Head of caudate nucleus (tissue), 42 donors: ENCODE results near the gene PWWP3B.
"Not testable (repeated sequence)": the region's sequence is repeated elsewhere in the genome, so short reads cannot be mapped to it uniquely, and the experiment has no call there.

Experiments used
- DNase-seq, 42 donors: peaks; one replicate each; pipeline versions ENCODE4 v3.0.0 to v3.0.0-alpha.2; 2020 to 2021; ENCODE audit warnings: mixed read lengths in 7 of 42
- intact Hi-C: fragments of 100-400 bp; cut with DNase I; formaldehyde crosslinking; loops from one replicate; pipeline ENCODE4 v1.15.0; 2022

PWWP3B gene

DNA sequence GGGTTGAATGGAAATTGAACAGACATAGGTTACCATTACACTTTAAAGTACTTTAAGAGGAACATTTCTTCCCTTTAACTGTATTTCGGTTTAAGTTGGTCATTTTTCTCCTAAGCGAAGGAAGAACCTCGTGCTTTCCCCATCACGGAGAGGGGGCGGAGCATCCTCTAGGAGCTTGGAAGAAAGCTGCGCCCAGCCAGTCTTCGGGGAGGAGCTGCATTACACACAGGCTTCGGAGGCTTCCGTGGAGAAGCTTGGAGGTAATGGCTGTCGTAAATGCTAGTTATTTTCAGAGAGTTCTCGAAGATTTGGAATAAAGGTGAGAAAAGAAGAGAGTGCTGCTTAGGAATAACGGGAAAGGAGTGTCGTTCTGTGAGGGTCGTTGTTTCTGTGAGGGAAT lies at the start of gene PWWP3B:
TSS of gene PWWP3B (plus strand) at position 199 of the 400 bp plus-strand sequence. CDS start 37,128 bp downstream, outside the sequence.
- peak in 28 of 42 donors; percentile 2 to 53 (median 22) for DNase-seq
- intact Hi-C loops, result no loop called here

DNA sequence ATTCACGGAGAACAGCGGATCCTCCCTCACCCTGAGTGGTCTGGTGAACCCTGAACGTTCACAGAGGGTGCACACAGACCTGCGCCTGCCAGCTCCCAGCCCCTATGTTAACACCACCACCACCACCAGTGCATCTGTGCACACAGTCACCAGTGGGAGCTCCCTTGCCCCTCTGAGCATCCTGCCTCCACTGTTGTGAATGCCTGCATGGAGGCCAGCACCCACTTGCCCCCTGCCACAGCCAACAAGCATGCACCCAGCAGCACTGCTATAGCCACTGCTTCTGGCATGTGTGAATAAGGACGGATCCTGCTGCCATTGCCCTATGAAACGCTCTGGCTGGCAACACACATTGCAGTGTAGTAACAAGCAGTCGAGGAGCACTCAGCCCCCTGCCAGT lies 29.1 kb upstream of the PWWP3B start:
- intact Hi-C loops, result no loop called here
- DNase-seq, result no peak

DNA sequence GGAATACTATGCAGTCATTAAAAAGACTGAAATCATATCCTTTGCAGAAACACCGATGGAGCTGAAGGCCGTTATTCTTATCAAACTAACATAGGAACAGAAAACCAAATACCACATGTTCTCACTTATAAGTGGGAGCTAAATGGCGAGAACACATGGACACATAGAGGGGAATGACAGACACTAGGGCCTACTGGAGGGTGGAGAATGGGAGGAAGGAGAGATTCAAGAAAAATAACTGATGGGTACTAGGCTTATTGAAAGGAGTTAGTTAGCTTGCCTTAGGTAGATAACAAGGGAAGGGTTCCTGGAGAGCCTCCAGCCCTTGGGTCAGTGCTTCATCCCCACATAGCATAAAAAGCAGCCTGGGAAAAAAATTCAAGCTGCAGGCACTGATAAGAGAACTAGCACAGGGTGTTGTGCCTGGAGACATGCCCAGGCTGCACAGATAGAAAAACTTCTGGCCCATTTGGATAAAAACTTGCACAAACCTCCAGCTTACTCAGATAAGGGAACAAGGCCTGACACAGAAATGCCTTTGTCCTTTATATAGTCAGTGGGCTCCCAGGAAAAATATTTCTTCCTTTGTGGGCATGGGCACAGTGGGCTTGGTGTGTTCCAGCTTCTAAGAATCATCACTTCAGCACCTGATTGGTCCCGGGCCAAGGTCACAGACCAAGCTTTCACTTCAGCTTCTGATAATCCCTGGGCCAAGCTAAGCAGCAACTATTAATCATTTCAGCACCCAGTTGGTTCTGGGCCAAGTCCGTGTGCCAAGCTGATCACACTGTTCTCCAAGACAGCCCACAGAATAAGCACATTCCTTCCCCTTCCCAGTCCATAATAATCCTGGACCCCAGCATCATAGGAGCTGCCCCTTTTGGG lies 23.1 kb upstream of the PWWP3B start:
- intact Hi-C loops, result no loop called here
- DNase-seq, result no peak

DNA sequence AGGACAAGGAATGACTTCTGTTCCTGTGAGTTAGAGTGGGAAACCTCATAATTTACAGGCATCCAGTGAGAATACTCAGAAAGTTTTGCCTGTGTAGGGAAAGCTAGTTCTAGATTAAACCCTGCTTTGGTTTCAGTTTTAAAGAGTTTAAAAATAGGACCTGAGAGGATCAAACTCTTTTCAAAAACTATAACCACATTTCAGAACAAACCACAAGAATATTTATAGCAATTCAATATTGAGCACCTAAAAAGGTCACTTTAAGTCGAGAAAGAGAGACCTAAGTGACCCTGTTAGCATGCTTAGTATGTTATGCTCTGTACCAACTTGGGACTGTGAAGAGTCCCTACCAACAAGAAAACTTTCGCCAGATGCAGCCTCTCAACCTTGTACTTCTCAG lies 17.4 kb upstream of the PWWP3B start:
- no peak for DNase-seq
- intact Hi-C loops, result no loop called here

DNA sequence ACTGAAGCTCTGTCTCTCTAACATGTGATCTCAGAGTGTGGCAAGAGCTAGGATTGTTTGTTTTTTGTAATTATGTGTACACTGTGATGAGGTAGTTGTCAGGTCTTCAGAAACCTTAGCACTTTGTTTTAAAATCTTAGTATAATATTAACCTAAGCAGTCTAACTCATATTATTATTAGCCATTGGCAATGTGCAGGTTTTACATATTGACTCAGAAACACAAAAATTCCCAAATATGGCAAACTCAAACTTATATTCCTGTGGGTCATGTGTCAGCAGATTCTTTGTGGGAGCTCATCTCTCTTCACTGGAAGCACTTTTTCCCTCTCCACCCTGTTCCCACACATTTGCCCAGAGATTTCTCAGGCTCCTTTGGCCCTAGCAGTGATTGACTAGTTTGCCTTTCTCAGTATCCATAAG lies 8.2 kb upstream of the PWWP3B start:
- DNase-seq, result no peak
- intact Hi-C loops, result no loop called here

DNA sequence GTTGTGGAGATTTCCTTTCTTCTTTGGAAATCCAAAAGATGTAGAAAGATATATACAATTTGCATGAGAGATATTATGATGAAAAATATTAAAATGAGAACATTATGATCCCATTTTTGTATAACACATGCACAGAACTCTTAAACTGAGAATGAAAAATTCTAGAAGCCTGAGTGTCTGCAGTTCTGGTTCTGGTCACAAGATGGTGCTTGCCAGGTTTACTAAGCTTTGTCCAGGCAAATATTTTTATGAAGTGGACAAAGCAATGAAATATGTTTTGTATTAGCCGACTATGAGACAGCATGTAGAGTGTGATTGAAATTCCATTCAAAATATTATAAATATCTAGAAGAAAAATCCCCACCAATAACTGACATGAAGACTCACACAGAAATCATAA lies 2.2 kb downstream of the PWWP3B start:
- DNase-seq, result peak in 9 of 42 donors; percentile 3 to 59 (median 13)
- intact Hi-C loops, result no loop called here

DNA sequence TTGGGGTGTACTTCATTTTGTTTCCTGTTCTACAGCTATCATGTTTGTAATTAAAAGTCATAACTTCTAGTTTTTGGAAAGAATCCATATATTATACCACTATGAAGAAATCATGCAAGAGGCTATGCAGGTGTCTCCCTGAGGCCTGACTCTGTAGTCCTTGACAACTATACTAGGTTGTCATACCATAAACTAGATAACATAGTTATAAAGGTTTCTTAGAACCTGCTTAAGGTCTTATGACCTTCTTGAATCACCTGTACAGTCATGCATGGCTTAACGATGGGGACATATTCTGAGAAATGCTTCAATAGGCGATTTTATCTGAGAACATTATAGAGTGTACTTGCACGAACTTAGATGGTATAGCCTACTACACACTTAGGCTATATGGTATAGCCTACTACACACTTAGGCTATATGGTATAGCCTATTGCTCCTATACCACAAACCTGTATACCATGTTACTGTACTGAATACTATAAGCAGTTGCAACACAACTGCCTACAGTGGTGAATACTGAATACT lies 3.3 kb downstream of the PWWP3B start:
- intact Hi-C loops, result no loop called here
- no peak for DNase-seq

DNA sequence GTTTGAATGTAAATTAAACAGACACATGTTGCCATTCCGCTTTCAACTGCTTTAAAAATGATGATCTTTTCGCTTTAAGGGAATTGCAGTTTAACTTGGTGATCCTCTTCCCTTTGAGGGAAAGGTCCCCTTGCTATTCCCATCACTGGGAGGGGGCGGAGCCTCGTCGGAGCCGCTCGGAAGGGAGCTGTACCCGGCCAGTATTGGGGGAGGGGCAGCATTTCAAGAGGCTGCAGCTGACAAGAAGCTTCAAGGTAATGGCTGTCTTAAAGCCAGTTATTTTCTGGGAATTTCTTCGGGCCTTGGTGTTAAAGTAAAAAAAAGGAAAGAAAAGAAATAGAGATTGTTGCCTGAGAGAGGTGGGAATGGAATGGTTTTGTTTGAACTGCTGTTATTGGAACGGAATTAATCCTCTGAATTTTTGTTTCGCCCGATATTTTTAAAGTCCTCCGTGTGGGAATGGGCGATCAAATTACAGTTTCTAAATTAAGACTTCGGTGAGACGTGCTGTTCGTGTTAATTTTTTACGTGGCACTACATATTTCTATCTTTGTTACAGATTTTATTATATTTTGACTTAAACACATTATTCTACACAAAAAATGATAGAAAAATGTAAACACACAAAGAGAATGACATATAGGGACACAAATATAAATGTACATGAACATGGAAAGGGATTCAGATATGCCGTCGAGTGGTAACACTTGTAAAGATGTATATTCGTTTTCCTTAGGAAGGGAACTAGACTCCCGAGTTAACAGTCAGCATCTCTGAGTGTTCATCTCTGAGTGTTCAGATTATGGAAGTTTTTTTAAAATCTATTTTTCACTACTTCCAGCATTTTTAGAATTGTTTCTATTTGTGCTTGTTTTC lies 9.2 kb downstream of the PWWP3B start:
- peak; percentile 20 to 84 (median 60) for DNase-seq
- intact Hi-C loops, result no loop called here

DNA sequence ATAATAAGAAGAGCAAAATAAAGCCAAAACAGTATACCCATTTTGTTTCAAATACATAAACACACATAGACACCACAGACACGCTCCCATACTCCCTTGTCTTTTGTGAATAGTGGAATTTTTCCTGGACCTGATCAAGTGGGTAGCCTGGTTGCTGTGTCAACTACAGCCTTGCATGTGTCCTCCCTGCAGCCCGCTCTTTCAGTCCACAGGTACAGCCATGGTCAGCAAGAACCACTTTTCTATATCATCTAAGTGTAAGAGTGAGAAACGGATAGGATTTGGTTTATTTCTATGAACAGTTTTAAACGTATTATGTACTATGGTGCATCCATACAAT lies 9.8 kb downstream of the PWWP3B start:
- DNase-seq, result peak in 1 of 42 donors; percentile 6
- intact Hi-C loops, result no loop called here

DNA sequence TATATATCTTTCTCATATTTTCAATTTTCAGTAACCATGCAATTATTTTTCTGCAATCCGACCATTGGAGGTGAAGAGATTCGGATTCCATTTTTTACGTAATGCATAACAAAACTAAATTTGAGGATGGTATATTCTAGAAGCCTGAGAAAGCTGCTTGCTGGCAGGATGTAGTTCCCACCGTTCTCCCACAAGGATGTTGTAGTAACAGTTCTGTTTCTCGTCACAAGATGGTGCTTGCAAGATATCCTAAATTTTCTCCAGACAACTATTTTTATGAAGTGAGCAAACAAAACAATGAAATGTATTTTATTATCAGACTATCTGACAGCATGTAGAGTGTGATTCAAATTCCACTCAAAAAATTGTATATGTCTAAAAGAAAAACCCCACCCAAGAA lies 10.7 kb downstream of the PWWP3B start:
- DNase-seq, result no peak
- intact Hi-C loops, result no loop called here

DNA sequence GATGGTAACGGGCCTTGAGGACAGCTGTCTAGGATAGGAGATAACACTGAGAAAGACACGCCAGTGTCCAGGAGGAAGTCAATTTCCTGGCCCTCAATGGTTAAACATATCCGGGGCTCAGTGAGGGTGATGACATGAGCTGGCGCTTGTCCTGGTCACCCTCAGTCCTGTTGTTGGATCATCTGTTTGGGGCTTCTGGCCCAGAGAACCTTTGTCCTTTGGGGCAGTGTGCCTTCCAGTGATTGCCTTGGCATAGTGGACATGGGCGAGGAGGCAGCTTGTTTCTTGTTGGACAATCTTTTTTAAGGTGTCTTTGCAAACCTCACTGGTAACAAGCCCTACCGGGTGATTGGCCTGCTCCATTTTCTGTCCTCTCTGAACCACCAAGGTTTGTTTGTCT lies 15.6 kb downstream of the PWWP3B start:
- intact Hi-C loops, DNase-seq: not testable (repeated sequence)

DNA sequence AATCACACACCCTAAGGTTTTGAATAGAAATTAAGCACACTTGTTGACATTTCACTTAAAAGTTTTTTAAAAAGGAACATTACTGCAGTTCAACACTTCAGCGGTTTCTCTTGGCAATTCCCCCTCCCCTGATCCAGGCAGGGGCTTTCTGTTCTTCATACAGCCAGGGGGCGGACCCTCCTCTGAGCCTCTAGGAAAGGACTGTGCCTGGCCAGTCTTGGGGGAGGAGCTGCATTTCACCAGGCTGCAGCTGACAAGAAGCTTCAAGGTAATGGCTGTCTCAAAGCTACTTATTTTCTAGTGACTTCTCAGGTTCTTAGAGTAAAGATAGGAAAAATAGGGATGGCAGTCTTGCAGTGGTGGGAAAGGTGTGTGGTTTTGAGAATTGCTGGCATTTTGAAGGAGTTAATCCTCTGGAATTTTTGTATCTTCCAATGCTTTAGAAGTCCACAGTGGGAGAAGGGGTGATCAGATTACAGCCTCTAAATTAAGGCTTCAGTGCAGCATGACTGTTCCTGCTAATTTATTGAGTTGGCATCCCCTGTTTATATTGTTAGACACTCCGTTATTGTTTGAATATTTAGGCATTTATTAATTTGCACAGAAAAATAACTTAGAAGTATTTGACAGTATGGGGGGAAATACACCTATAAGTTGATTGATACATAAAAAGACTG lies 33.5 kb downstream of the PWWP3B start:
- no peak for DNase-seq
- intact Hi-C loops, result no loop called here

DNA sequence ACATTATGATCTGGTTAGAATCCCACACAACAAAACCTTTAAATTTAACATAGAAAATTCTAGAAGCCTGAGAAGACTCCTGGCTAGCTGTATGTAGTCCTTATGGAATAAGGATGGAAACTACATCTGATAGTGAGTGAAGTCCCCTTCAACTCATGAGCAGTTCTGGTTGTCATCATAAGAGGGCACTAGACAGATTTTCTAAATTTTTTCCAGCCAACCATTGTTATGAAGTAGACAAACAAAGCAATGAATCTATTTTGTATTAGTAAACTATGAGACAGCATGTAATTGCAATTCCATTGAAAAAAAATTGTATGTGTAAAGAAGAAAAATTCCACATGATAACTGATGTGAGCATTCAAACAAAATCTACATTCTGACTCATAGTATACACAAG lies 35.2 kb downstream of the PWWP3B start:
- DNase-seq, result no peak
- intact Hi-C loops, result no loop called here

DNA sequence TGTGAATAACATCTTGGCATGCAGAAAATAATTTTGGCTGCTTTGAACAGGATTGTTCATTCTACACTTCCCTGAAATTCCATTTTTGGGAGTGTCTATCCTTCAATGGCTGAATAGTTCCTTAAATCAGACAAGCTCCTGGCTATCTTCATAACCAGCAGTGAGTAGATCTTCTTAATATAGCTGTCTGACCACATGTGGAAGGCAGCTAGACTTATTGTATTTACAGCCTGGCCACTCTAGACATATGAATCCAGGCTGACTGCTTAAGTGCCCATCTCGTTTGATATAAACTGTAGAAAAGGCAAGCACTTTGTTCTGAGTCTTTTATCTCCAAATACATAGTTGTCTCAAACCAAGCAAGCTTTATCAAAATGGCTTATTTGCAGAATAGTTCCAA lies 40.0 kb downstream of the PWWP3B start:
- intact Hi-C loops, result no loop called here
- DNase-seq, result no peak
